BLaER1 treated with 17β-estradiol and CSF1 and Interleukin-3, amounts not matched to agents 10 nM and 100 nM (cell line): ENCODE data around the gene ATP5MG.
"Not testable (repeated sequence)": the region's sequence is repeated elsewhere in the genome, so short reads cannot be mapped to it uniquely, and the experiment has no call there.

ENCODE experiments used
- H3K27ac ChIP-seq, 11 experiments: shearing (Covaris generic); formaldehyde crosslinking; 2 replicates each; pipeline ENCODE4 v1.8.1; 2022
- H3K27me3 ChIP-seq, 11 experiments: shearing (Covaris generic); formaldehyde crosslinking; 2 replicates each; pipeline ENCODE4 v1.8.1; 2022
- H3K36me3 ChIP-seq, 11 experiments: shearing (Covaris generic); formaldehyde crosslinking; 2 replicates each; pipeline ENCODE4 v1.8.1; 2022
- H3K4me1 ChIP-seq, 10 experiments: shearing (Covaris generic); formaldehyde crosslinking; 2 replicates each; pipeline ENCODE4 v1.8.1; 2022
- H3K4me2 ChIP-seq, 11 experiments: shearing (Covaris generic); formaldehyde crosslinking; 2 replicates each; pipeline ENCODE4 v1.8.1; 2022
- H3K4me3 ChIP-seq, 10 experiments: shearing (Covaris generic); formaldehyde crosslinking; 2 replicates each; pipeline ENCODE4 v1.8.1; 2022
- H3K9ac ChIP-seq, 11 experiments: shearing (Covaris generic); formaldehyde crosslinking; 2 replicates each; pipeline ENCODE4 v1.8.1; 2022
- H3K9me3 ChIP-seq, 11 experiments: shearing (Covaris generic); formaldehyde crosslinking; replicated peaks in 1 of 11; 2 replicates each; pipeline ENCODE4 v1.8.1; 2022
- H4K20me1 ChIP-seq, 11 experiments: shearing (Covaris generic); formaldehyde crosslinking; 2 replicates each; pipeline ENCODE4 v1.8.1; 2022
- Cebpa-rat ChIP-seq, 11 experiments: shearing (Covaris generic); IDR thresholded peaks; 2 replicates each; pipeline ENCODE4 v1.8.1; 2022

ATP5MG gene

GRCh38 chr11:118398791-118399559 is 2.4 kb upstream of the ATP5MG start:
- no peaks in the 10 kb centered on the region for H3K27me3 ChIP-seq
- H3K27ac ChIP-seq = no peak overlapping the region; a peak in 1 of 22 replicates
- H3K9ac ChIP-seq = no peak overlapping the region
- no peak overlapping the region for H3K4me3 ChIP-seq
- peaks cover 20 to 29% (median 25%) of the 10 kb centered on the region in 10 experiments for H3K4me1 ChIP-seq
- TF ChIP-seq Cebpa-rat (IDR thresholded peaks at IDR 0.05) = no peak
- H3K36me3 ChIP-seq = peaks cover 50 to 73% (median 65%) of the 10 kb centered on the region in 11 experiments
- no peak overlapping the region for H3K4me2 ChIP-seq
- peaks cover 16 to 25% (median 20%) of the 10 kb centered on the region in 11 experiments; a peak in 21 of 22 replicates for H4K20me1 ChIP-seq
- no peaks in the 10 kb centered on the region for H3K9me3 ChIP-seq

GRCh38 chr11:118401880-118402590 is 629 bp downstream of the ATP5MG start:
- Histone ChIP-seq H3K36me3 (peaks cover 46 to 73% (median 64%) of the 10 kb centered on the region in 11 experiments; a peak in 21 of 22 replicates), H3K4me3 (peak overlapping the region; percentile 86 to 97 (median 92)), H3K4me2 (peak overlapping the region; percentile 80 to 95 (median 91)), H3K9me3 (no peaks in the 10 kb centered on the region), H3K9ac (peak overlapping the region; percentile 82 to 92 (median 88)), H4K20me1 (peaks cover 47 to 56% (median 51%) of the 10 kb centered on the region in 11 experiments; a peak in 21 of 22 replicates), H3K27me3 (no peaks in the 10 kb centered on the region), H3K4me1 (peaks cover 37 to 58% (median 49%) of the 10 kb centered on the region in 10 experiments), H3K27ac (peak overlapping the region; percentile 84 to 97 (median 93))
- TF ChIP-seq Cebpa-rat (IDR thresholded peaks at IDR 0.05) = no peak; a peak in 1 of 22 replicates

- peak overlapping the region; percentile 84 to 97 (median 93); a peak in 19 of 22 replicates for H3K27ac ChIP-seq
- peaks cover 37 to 63% (median 51%) of the 10 kb centered on the region in 10 experiments for H3K4me1 ChIP-seq
- H3K36me3 ChIP-seq = peaks cover 46 to 73% (median 64%) of the 10 kb centered on the region in 11 experiments
- H3K9me3 ChIP-seq, H3K27me3 ChIP-seq: not testable (repeated sequence)
- peak overlapping the region; percentile 86 to 97 (median 92) for H3K4me3 ChIP-seq
- peaks cover 52 to 62% (median 55%) of the 10 kb centered on the region in 11 experiments; a peak in 21 of 22 replicates for H4K20me1 ChIP-seq
- peak overlapping the region; percentile 82 to 92 (median 88) for H3K9ac ChIP-seq
- H3K4me2 ChIP-seq = peak overlapping the region; percentile 80 to 95 (median 91)
These were observed 1.2 kb downstream of the ATP5MG start for GRCh38 chr11:118402594-118402993.

GRCh38 chr11:118406599-118407166 is 5.3 kb downstream of the ATP5MG start:
- Histone ChIP-seq H3K4me3 (no peak overlapping the region), H3K9ac (peak overlapping the region in 6 of 11 experiments; percentile 3 to 44 (median 25); a peak in 4 of 22 replicates), H3K9me3 (no peaks in the 10 kb centered on the region), H3K4me2 (peak overlapping the region in 7 of 11 experiments; percentile 12 to 73 (median 65); a peak in 14 of 22 replicates), H4K20me1 (peaks cover 61 to 100% (median 88%) of the 10 kb centered on the region in 11 experiments; a peak in 21 of 22 replicates), H3K27me3 (no peaks in the 10 kb centered on the region), H3K36me3 (peaks cover 62 to 91% (median 76%) of the 10 kb centered on the region in 11 experiments), H3K4me1 (peaks cover 29 to 84% (median 58%) of the 10 kb centered on the region in 10 experiments), H3K27ac (no peak overlapping the region)
- TF ChIP-seq Cebpa-rat (IDR thresholded peaks at IDR 0.05) = no peak

GRCh38 chr11:118410055-118410745 is 8.8 kb downstream of the ATP5MG start:
- Histone ChIP-seq H3K4me3 (no peak overlapping the region), H4K20me1 (peaks cover 30 to 92% (median 58%) of the 10 kb centered on the region in 11 experiments; a peak in 21 of 22 replicates)
- TF ChIP-seq Cebpa-rat (IDR thresholded peaks at IDR 0.05) = no peak

GRCh38 chr11:118411530-118411929 is 10.1 kb downstream of the ATP5MG start:
- peaks cover 47 to 82% (median 64%) of the 10 kb centered on the region in 11 experiments for H3K36me3 ChIP-seq
- no peak overlapping the region for H3K4me2 ChIP-seq
- H3K4me3 ChIP-seq = no peak overlapping the region
- peaks cover 17 to 90% (median 45%) of the 10 kb centered on the region in 11 experiments; a peak in 20 of 22 replicates for H4K20me1 ChIP-seq
- H3K27me3 ChIP-seq = no peaks in the 10 kb centered on the region
- H3K4me1 ChIP-seq = peaks cover 14 to 56% (median 34%) of the 10 kb centered on the region in 10 experiments
- no peak overlapping the region for H3K27ac ChIP-seq
- TF ChIP-seq Cebpa-rat (IDR thresholded peaks at IDR 0.05) = no peak
- no peaks in the 10 kb centered on the region for H3K9me3 ChIP-seq
- H3K9ac ChIP-seq = no peak overlapping the region

More at GRCh38 chr11:118410055-118410745, 8.8 kb downstream of the ATP5MG start:
- peak overlapping the region in 2 of 11 experiments; percentile 19 to 32; a peak in 6 of 22 replicates for H3K4me2 ChIP-seq
- no peaks in the 10 kb centered on the region for H3K9me3 ChIP-seq
- H3K27ac ChIP-seq = no peak overlapping the region
- no peak overlapping the region for H3K9ac ChIP-seq
- H3K4me1 ChIP-seq = peaks cover 10 to 58% (median 39%) of the 10 kb centered on the region in 10 experiments
- no peaks in the 10 kb centered on the region for H3K27me3 ChIP-seq
- peaks cover 60 to 93% (median 77%) of the 10 kb centered on the region in 11 experiments for H3K36me3 ChIP-seq

GRCh38 chr11:118412921-118413320 is 11.5 kb downstream of the ATP5MG start:
- no peak for TF ChIP-seq Cebpa-rat (IDR thresholded peaks at IDR 0.05)
- H3K27ac ChIP-seq = no peak overlapping the region
- H3K9ac ChIP-seq = no peak overlapping the region
- H3K9me3 ChIP-seq = no peaks in the 10 kb centered on the region
- peaks cover 14 to 43% (median 29%) of the 10 kb centered on the region in 10 experiments; a peak in 19 of 20 replicates for H3K4me1 ChIP-seq
- H3K4me2 ChIP-seq = no peak overlapping the region
- peaks cover 33 to 68% (median 50%) of the 10 kb centered on the region in 11 experiments for H3K36me3 ChIP-seq
- no peaks in the 10 kb centered on the region for H3K27me3 ChIP-seq
- no peak overlapping the region for H3K4me3 ChIP-seq
- H4K20me1 ChIP-seq = peaks cover 3 to 76% (median 31%) of the 10 kb centered on the region in 11 experiments; a peak in 20 of 22 replicates
